GM21576 (cell line): ENCODE measurements around the gene SELENOO.

Experiments
- ATAC-seq: cut with Tn5 transposase; IDR thresholded peaks from one replicate; pipeline ENCODE4 v1.9.1; 2021; ENCODE audit warnings: mild to moderate bottlenecking, moderate library complexity; ENCODE audit not compliant: unreplicated experiment

Gene SELENOO

DNA sequence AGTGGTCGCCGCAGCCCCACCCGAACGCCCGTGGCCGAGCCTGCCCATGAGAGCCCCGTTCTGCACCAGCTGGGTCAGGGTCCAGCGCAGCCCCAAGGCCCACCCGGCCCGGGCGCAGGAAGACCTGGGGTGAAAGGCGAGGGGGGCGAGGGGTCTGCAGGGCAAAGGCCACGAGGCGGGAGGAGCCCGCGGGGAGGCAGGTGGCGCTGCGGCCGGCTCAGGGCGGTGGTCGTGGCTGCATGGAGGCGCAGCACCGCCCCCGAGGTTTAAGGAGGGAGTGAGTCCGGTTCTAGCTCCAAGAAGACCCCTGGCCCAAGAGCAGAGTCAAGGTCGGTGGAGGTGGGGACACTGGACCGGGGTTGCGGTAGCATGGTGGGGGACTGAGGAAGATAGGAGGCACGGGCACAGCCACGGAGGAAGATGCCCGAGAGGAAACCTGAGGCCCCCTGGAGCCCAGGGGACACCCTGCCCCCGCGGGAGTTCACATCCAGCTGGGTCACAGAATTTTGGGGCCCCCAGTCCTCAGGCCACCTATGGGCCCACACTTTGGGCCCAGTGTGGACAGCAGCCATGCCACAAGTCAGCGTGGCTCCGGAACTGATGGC lies 50.8 kb downstream of the SELENOO start:
- ATAC-seq, result no peak

DNA sequence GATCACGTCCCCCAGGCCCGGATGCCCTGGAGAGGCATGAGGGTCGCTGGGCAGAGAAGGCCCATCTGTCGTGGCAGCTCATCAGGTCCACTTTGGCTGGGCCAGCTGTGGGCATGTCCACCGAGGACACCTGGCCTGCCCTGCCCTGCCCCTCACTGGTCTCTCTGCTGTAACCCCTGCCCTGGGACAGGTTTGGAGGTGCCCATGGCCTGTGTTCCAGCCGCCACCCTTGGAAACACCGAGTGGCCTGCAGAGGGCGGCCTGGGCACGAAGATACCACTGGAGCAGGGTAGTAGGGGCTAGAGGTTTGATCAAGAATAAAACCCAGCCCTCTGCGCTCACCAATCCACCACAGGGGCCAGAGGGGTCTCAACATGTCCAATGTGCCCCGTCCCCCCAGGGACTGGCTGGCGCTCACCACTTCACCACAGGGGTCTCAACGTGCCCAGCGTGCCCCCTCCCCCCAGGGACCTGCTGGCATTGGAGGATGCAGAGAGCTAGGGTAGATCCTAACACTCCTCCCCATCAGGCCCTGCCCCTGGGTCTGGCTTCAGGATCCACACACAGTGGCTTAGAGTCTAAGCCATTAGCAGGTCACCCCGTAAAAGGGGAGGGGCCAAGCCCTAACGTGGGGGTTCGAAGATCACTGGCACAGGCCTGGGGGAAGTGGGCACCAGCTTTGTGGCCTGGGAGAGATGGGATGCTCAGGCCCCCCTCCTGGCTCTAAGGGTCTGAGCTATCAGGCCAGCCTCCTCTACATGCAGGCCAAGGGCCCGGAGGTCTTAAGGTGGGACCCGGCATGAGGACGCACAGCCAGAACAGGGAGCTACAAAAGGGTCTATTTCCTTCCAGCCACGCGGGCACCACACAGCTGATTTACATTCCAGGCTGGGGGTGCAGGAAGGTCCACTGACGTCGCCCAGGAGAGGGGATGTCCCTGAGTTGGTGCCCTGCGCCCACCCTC lies 51.6 kb downstream of the SELENOO start:
- no peak for ATAC-seq

DNA sequence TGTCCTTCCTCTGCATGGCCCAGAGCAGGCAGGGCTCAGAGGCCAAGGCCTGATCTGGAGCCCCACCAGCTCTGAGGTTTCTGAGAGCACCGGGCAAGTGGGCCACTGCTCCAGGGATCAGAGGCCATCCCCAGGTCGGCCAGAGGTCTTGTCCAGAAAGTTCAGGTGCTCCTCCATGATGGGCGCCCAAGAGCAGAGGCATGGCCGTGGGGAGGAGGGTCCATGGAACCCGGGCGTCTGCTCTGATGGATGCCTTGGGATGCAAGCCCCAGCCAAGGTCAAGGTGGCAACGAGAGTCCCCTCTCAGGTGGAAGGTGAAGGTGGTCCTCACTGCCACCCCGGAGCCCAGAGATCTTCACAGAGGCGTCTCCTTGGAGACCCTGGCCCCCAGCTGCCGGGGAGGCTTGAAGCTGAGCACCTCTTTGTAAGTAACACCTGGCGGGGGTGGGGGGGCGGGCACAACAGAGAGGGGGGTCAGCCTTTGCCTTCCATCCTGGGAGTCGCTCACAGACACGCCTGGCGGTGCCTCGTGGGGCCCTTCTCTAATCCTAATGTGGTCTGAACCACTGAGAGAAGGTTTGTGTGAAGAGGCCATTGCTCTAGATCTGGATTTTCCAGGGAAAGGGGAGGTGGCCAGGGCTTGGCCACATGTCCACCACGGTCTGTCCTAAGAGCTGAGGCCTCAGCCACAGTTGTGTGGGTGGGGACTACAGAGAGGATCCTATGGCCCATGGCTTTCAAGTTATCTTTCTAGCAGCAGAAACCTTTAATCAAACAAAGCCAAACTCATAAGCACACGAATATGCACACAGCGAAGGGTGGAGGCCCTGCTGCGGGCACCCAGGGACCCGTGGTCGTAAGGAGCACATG lies 52.5 kb downstream of the SELENOO start:
- no peak for ATAC-seq

DNA sequence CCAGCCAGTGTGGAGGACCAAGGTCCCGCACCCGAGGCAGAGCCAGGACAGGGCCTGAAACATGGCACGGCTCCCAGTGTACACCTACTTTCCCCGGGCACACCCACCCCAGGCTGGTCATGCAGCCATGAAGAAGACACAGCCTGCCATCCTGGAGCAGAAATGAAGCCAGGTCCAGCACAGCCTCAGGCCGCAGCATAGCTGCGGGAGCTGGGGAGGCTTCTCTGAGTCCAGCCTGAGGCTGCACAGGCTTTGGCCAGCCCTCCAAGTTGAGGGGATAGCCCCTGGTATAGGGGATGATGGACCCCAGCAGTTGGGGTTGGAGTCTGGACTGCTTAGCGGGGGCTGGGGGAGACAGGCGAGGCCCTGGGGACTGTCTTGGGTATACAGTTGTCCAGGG lies 53.1 kb downstream of the SELENOO start:
- ATAC-seq, result no peak

DNA sequence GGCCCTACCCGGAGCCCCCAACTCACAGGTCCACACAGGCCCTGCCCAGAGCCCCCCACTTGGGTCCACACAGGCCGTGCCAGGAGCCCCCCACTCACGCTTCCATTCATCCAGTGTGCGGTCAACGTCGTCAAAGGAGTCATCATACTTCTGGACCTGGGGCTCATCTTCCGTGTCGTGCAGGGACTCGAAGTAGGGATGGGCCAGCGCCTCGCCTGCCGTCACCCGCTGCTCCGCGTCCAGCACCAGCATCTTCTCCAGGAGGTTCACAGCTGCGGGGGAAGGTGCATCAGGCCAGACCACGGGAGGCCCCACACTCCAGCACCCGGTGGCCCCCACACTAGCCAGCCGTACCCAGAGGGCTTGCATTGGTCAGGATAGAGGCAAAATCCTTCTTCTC lies 54.3 kb downstream of the SELENOO start:
- ATAC-seq, result no peak

DNA sequence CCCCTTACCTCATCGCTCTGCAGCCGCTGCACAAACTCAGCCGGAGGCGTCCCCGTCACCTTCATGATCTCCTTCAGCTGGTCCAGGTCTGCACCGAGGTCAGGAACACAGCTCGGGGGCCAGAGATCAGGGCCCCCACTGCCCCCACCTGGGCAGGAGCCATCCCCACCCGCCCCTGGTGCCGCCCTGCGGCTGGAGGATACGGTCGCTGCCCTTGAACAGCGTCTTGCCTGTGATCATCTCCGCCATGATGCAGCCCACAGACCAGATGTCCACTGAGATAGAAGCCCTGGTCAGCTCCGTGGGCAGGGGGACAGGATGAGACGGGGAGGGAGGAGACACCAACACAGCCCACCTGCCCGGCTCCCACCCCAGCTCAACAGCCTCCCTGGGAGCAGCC lies 54.8 kb downstream of the SELENOO start:
- ATAC-seq, result no peak

DNA sequence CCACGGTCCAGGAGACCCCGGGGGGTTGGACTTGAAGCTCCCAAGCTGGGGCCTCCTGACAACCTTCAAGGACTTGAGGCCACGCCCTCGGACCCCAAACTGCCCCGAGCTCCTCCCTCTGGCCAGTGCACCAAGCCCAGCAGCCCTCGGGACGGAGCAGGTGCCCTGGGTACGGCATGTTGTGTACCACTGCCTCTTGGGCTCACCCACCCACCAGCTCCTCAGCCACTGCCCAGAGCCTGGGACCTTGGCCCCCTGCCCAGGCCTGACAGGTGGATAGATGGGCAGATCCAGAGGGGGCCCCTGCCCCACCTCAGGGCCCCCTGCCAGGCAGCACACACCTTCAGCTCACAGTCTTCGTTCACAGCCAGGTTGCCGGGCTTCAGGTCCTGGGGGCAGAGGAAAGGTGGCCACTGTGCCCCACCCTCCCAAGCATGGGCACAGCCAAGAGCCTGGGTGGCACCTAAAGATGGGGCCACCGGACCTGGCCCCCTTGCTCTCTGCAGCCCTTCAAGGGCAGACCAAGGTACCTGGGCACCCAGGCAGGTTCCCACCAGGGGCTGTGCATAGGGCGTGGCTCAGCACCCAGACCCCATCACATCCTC lies 55.5 kb downstream of the SELENOO start:
- ATAC-seq, result no peak

DNA sequence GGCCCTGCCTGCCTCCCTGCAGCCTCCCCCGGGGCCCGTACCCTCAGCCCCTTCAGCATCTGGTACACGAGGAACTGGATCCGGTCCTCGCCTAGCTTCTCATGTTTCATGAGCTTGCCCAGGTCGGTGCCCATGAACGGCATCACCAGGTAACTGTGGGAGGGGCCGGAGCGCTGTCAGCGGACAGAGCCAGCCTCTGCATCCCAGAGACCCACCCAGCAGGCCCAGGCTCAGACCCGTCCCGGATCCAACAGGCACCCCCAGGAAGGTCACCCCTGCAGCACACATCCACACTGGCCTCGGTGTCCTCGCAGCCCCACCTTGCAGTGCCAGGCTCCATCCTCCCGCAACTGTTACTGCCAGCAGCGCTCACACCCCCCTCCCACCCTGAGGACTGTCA lies 56.2 kb downstream of the SELENOO start:
- ATAC-seq, result no peak

DNA sequence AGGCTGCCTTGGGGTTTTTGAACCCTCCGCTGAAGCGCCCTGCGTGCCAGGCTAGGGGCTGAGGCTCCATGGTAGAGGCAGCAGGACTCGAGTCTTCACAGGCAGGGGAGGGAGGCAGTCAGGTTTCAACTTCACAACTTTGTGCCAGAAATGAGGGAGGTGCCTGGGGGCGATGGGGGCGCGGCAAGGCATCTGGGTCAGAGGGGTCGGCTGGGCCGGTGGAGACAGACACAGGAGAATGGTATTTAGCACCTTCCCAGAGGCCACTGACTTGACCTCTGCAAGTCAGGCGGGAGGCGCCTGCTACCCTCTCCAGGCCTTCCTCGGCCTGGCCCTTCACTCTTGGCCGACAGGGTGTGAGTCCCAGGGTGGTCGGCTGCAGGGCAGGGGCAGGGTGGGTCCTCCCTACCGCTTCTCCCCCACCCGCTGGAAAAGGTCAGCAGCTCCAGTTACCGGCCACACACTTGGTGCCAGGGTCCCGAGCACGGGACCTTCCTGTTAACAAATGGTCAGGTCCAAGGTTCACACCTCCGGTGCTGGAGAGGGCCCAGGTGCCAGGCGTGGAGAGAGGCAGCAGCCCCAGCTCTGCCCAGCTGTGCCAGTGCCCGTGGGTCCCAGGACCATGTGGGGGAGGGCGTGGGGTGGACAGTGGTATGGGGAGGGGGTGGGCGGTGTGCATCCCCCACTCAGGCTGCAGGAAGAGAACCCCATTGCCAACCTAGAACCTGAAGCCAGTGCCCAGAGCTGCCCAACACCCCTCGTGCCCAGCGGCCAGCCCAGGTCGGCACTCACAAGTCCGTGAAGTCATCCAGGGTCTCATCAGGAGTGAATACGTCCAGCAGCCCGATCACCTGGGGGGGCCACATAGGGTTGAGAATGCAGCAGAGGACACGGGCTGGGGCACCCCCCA lies 56.9 kb downstream of the SELENOO start:
- ATAC-seq, result no peak

DNA sequence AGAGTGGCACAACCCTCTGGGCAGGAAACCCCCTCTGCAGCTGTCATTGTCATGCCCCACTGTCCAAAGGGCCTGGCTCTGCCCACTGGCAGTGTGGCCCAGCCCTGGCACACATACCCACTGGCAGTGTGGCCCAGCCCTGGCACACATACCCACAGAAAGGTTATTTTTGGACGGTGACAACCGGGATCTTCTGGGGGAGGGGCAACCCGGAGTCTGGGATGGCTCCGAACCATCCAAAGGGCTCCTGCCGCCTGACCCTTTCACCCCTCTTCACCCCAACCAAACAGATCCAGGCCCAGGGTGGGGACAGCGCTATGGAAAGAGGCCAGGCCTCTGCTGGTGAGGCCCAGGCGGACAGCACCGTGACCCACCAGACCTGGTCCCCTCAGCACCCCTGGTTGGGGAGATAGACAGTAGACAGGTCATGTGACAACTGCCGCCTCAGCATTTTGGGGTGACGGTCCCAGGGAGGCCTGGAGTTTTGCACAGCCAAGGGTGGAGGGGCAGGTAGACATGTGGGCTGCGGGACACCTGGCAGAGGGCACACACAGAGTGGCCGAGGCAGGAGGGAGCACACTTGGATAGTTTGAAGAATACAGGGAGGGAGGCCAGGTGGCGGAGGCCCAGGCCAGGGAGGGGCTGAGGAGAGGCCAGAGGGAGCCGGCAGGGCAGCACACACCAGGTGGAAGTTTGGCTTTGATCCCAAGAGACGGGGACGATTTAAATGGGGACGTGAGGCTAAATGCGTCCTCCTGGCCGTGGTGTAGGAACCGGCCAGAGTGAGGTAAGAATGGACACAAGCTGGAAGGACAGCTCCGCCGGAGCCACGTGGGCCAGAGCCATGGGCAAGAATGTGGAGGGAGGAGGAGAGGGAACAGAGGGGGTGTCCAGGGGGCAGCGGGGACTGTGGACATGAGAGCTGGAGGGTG lies 57.8 kb downstream of the SELENOO start:
- ATAC-seq, result no peak

DNA sequence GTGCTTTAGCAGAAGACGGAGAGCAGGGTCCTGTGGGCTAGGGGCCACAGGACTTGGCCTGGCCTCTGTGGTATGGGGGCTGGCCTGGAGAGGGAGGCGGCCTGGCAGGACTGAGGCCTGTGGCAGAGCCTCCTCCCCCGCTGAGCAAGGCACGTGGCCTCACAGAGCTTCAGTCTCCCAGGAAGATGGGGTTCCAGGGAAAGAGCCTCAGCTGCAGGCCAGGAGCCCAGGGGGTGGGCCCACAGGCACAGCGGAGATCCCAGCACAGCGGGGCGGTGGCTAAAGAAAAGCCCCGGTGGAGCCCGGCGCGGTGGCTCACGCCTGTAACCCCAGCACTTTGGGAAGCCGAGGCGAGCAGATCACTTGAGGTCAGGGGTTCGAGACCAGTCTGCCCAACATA lies 58.5 kb downstream of the SELENOO start:
- no peak for ATAC-seq

DNA sequence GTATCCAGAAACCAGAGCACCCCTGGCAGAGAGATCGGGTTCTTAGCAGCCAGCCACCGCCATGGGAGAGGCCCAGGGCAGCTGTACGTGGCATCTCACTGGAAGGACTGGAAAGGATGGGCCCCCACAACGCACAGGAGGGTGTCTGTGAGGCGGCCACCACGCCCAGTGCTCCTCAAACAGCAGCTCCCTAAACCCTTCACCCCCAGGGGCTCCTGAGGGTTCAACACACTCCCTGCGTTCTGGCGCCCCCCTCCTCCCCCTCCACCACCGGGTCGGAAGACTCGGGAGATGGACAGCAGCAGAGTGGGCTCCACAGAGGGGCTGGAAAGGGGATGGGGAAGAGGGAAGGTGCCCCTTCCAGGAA lies 59.6 kb downstream of the SELENOO start:
- ATAC-seq, result no peak

DNA sequence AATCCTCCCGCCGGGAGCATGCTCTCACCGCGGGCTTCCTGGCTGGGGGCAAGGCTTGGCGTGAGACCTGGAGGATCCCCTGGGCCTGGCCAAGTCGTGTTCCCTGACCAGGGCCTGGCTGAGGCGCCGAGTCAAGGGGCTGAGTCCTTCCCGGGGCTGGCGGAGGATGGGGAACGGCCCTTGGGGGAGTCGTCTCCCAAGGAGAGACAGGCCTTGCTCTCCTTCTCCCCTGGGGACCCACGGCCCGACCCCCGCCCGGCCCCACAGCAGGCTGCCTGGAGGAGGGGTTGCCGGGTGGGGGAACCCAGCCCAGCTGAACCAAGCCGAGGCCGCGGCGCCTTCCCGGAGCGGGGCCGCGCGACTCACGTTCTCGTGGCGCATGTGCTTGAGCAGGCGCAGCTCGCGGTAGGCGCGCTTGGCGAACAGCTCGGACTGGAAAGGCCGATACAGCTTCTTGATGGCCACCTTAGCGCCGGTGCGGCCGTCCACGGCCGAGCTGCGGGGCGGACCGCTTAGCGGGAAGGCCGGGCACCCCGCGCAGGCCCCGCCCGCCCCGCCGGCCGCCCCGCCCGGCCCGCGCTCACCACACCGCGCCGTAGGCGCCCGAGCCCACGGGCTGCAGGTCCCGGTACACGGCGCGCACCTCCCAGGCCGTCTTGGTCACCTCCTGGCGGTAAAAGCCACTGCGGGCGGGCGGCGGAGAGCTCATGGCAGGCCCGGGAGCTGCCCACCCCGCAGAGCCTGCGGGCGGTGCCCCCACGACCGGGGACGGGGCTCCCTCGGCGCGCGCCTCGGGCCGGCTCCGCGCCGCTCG lies 60.2 kb downstream of the SELENOO start:
- ATAC-seq, result no peak

DNA sequence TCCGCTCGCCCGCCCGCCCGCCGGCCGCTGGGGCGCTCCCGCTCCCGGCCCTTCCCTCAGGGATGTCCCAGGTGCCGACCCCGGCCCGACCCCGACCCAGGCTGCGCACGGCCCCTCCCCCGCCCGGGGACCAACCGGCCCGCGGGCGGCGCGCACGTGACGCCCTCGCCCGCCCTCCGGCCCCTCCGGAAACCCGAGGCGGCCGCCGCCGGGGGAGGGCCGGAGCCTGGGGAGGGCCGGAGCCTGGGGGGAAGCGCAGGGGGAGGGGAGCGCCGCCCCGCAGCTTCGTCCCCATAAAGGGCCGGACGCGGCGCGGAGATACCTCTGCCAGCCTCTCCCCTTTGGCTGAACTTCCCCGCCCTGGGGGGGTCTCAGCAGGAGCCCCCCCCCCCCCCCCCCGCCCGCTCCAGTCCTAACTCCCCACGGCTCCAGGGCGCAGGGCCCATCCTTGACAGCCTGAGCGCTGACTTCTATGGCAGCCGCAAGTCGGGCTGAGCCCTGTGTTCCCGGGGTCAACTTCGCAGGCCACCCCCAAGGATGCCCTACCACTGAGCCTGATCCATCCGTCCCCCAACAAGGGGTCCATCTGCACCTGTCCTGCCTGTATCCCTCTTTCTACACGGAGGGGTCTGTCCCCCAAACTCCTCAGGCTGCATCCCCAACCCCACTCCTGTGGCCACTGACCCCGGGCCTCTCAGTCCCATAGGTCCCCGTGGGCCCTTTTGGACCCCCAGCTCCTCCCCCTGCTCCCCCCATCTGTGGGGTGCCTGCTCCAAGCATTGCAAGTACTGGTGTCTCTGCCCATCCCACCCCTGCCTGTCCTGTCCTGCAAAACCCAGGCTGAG lies 61.0 kb downstream of the SELENOO start, which contains the start of gene MAPK12:
MAPK12 (minus strand) TSS at position 69 of the 845 bp plus-strand sequence. CDS start 174 bp downstream, outside the sequence.
- no peak for ATAC-seq

DNA sequence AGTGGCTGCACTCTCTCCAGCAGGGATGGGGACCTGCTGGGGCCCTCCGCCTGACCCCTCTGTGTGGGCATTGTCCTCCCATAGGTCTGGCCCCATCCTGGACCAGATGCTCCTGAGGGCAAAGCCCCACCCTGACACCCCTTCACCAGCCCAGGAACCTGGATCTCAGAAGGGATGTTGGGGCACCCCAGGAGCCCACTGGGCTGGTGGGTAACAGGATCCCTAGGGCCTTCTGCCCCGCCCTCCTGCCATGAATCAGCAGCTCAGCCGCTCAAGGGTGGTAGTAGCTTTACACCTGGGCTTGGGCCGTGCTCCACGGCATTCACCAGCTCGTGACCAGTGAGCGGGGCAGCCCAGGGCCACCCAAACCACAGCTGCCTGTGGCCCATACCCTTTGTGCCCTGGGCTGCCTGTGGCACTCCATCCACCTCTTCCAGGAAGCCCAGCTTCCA lies 61.7 kb downstream of the SELENOO start:
- no peak for ATAC-seq

DNA sequence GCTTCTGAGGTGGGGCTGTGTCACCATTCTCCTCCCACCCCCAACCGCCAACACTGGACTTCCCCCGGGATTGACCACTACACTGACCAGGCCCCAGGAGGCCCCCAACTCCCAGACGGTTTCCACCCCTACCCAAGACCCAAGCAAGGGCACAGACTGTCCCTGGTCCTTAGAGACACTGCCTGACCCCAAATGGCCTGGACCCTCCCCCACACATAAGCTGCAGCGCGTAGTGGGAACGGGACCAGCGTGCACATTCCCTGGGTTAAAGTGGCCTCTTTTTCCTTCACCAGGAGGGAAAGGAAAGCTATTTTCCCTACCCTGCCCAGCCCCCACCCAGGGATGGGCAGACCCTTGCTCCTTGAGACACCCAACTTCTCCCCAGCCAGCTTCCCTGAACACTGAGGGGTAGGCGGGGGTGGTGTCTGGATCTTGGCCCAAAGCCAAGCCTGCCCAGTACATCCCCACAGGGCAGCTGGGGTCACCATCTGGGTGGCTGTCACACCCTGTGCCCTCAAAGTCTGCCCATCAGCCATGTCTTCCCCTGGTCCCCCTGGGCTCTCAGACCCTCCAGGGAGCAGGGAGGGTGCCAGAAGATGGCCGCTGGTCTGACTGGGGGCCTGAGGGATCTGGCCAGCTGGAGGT lies 62.3 kb downstream of the SELENOO start:
- ATAC-seq, result no peak
